ENCODE data around the gene C19orf81. TPM values are rescaled to one million over a fixed set of nuclear protein-coding genes. Genes with fewer than 3 reads are reported as not detected.

Gene C19orf81
- total RNA-seq, 1 donor from 2014 or later: not detected

GRCh38 chr19:50678323-50678722, 29.1 kb downstream of the C19orf81 start:
- Histone ChIP-seq H3K27me3 (ENCODE audit: insufficient read depth, low read length) (no peaks in the 10 kb centered on the region), H3K36me3 (ENCODE audit: insufficient read depth, low read length) (no peaks in the 10 kb centered on the region), H3K4me3 (ENCODE audit: insufficient read depth, low read depth, low read length) (no peak overlapping the region), H3K9ac (ENCODE audit: low read length) (no peak overlapping the region), H3K27ac (ENCODE audit: low read depth, low read length) (no peak overlapping the region), H3K4me1 (ENCODE audit: insufficient read depth, low read length) (no peaks in the 10 kb centered on the region), H3K9me3 (ENCODE audit: insufficient read depth, low read depth, low read length) (no peaks in the 10 kb centered on the region), H2AFZ (ENCODE audit: low read depth, low read length) (no peak overlapping the region), H3K4me2 (ENCODE audit: low read length) (no peak overlapping the region), H4K20me1 (ENCODE audit: insufficient read depth, low read length) (no peaks in the 10 kb centered on the region), H3K79me2 (ENCODE audit: insufficient read depth, low read length) (no peaks in the 10 kb centered on the region)
- Mint-ChIP-seq H3K9me3 (ENCODE audit: unreplicated experiment) (peaks cover 20% of the 10 kb centered on the region), H3K4me1 (ENCODE audit: low read depth, unreplicated experiment) (no peaks in the 10 kb centered on the region), H3K36me3 (ENCODE audit: low read depth, unreplicated experiment) (no peaks in the 10 kb centered on the region), H3K27ac (ENCODE audit: unreplicated experiment) (no peak overlapping the region), H3K27me3 (ENCODE audit: low read depth, unreplicated experiment) (no peaks in the 10 kb centered on the region), H3K4me3 (ENCODE audit: unreplicated experiment) (no peak overlapping the region)
- TF ChIP-seq CTCF (IDR thresholded peaks at IDR 0.05; ENCODE audit: insufficient read depth, low read depth, low read length) (no peak), EZH2 (IDR thresholded peaks at IDR 0.05; ENCODE audit: insufficient read depth, low read length) (no peak)
- no peak for FAIRE-seq
- DNase-seq (ENCODE audit: low read depth): no peak

DNA sequence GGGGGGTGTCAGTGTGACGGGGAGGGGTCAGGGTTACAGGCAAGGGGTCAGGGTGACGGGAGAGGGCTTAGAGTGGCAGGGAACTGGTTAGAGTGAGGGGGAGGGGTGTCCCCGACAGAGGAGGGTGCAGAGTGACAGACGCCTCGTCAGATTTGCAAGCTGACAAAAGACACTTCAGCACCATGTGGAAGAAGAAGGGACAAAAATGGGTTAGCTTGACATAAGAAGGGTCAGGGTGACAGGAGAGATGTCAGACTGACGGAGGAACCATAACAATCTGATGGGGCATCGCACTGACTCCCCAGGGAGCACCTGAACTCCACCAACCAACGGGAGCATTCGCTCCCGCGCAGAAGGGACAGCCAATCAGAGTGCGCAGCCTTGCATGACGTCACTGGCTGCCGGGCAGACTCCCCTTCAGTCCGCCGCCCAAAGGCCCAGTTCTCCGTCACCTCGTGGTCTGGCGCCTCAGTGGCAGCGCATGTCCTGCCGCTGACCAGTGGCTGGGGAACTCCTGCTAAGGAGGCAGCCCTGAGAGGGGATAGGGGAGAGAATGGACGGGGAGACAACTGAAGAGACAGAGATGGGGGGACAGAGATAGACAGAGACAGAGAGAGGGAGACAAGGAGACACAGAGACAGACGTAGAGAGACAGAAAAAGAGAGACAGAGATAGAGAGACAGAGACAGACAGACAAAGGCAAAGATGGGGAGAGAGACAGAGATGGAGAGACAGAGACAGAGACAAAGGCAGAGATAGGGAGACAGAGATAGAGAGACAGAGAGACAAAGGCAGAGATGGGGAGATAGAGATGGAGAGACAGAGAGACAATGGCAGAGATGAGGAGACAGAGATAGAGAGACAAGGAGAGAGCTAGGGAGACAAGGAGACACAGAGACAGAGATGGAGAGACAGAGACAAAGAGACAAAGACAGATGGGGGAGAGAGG, 30.2 kb downstream of the C19orf81 start:
- TF ChIP-seq CTCF (IDR thresholded peaks at IDR 0.05; ENCODE audit: insufficient read depth, low read depth, low read length): no peak
- TF ChIP-seq EZH2 (IDR thresholded peaks at IDR 0.05; ENCODE audit: insufficient read depth, low read length): no peak
- Mint-ChIP-seq H3K9me3 (ENCODE audit: unreplicated experiment) (peaks cover 26% of the 10 kb centered on the region), H3K36me3 (ENCODE audit: low read depth, unreplicated experiment) (no peaks in the 10 kb centered on the region), H3K27ac (ENCODE audit: unreplicated experiment) (no peak overlapping the region), H3K27me3 (ENCODE audit: low read depth, unreplicated experiment) (no peaks in the 10 kb centered on the region), H3K4me3 (ENCODE audit: unreplicated experiment) (no peak overlapping the region), H3K4me1 (ENCODE audit: low read depth, unreplicated experiment) (no peaks in the 10 kb centered on the region)
- FAIRE-seq: no peak
- no peak overlapping the region for H3K4me3 ChIP-seq (ENCODE audit: insufficient read depth, low read depth, low read length)
- H3K27ac ChIP-seq (ENCODE audit: low read depth, low read length): no peak overlapping the region
- no peaks in the 10 kb centered on the region for H3K79me2 ChIP-seq (ENCODE audit: insufficient read depth, low read length)
- no peak overlapping the region for H3K4me2 ChIP-seq (ENCODE audit: low read length)
- H3K27me3 ChIP-seq (ENCODE audit: insufficient read depth, low read length): no peaks in the 10 kb centered on the region
- H3K9ac ChIP-seq (ENCODE audit: low read length): no peak overlapping the region
- peak; percentile 26 for DNase-seq (ENCODE audit: low read depth)
- no peaks in the 10 kb centered on the region for H3K4me1 ChIP-seq (ENCODE audit: insufficient read depth, low read length)
- no peaks in the 10 kb centered on the region for H3K36me3 ChIP-seq (ENCODE audit: insufficient read depth, low read length)
- H2AFZ ChIP-seq (ENCODE audit: low read depth, low read length): no peak overlapping the region
- no peaks in the 10 kb centered on the region for H4K20me1 ChIP-seq (ENCODE audit: insufficient read depth, low read length)
- no peaks in the 10 kb centered on the region for H3K9me3 ChIP-seq (ENCODE audit: insufficient read depth, low read depth, low read length)
